GDM1 (cell line): ENCODE results near the gene LRRC38.
"Not testable (repeated sequence)": the region's sequence is repeated elsewhere in the genome, so short reads cannot be mapped to it uniquely, and the experiment has no call there.

Experiments
- DNase-seq: peaks from one replicate; lab custom pipeline; 2025; lab: John Stamatoyannopoulos, UW

The LRRC38 gene

GRCh38 chr1:13465515-13465914 lies 48.3 kb downstream of the LRRC38 start:
- DNase-seq, result no peak

DNA sequence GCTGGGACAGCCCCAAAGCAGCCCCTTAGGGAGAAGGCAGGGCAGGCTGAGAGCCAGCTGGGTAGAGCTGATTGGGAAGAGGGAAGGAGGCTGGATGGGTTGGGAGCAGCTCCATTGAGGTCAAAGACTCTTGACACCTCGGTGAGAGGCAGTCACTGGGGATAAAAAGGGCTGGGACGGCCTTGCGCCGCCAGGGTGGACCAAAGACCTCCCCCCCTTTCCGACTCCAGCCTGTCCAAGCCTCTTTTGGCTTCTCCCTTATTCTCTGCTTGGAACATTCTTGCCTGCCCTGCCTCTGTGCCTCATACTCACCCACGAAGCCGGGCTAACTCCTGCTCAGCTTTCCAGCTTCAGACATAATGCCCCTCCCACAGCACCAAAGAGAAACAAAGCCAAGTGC lies 51.1 kb downstream of the LRRC38 start:
- no peak for DNase-seq

GRCh38 chr1:13461977-13462376 lies 51.8 kb downstream of the LRRC38 start:
- no peak for DNase-seq

DNA sequence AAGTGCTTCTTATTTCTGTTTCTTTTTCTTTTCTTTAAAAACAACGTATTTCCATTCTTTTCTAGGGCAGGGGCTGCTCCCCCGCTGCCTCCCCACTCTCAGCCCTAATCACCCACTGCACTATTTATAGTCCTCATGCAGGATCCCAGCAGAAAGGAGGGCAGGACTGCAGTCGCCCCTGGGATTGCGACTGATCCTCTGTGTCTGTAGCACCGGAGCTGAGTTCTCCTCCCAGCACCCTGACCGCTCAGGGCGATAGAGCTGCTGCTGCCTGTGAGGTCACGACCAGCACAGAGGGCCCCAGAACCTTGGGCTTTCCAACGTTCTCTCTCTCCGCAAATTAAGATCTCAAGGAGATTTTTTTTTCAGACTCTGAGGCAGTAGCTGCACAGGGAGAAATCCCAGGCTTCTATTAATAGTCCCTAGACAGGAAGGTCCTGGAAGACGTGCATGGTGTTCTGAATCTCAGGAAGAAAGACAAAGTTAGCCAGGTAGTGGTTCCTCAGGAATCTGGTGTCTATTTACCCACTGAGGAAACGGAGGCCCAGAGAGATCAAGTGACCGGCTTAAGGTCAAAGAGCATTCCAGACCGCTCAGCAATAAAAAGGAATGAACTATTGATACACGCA lies 56.8 kb downstream of the LRRC38 start:
- DNase-seq, result no peak

GRCh38 chr1:13451399-13451965 lies 62.3 kb downstream of the LRRC38 start:
- no peak for DNase-seq

DNA sequence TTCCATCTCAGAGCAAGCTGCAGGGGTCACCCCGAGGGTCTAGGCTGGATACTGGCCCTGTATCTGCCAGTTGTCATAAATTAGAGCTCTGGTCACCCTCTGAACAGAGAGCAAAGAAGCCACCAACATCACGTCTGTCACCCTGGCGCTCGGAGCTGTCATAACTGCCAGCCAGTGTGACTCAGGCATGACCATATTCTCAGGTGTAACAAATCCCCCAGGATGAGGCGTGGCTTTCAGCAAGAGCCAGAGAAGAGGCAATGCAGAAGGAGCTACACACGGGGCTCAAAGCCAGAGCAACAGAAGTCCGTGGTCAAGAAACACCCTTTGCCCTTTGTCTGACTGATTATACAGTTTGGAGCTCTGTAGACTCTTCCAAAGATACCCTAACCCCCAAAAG lies 63.6 kb downstream of the LRRC38 start:
- no peak for DNase-seq

DNA sequence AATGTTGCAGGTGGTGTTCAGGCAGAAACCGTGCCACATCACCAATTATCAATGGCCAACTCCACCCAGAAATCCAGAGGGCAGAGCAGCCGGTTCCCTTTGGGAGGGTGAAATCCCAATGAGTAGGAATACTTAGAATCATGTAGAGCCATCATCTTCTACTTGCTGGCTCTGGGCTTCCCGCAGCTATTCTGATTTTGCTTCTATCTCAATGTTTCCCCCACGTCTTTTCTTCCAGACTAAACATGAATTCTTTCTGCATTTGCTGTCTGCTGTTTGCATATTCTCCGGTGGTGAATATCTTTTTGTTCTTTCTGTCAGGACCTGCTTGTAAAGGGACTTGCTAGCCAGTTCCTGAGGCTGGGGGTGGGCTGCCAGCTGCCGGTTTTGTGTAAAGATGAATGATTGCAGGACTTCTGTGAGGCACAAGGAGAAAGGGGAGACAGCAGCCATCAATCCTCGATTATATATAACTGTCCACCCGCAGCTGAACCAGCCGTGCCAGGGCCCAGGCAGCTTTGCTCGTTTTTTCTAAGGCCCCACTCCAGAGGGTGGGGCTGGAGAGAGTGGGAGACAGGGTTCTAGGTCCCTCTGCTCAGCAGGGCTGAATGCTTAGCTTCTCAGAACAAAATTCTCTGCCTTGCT lies 70.3 kb downstream of the LRRC38 start:
- no peak for DNase-seq

DNA sequence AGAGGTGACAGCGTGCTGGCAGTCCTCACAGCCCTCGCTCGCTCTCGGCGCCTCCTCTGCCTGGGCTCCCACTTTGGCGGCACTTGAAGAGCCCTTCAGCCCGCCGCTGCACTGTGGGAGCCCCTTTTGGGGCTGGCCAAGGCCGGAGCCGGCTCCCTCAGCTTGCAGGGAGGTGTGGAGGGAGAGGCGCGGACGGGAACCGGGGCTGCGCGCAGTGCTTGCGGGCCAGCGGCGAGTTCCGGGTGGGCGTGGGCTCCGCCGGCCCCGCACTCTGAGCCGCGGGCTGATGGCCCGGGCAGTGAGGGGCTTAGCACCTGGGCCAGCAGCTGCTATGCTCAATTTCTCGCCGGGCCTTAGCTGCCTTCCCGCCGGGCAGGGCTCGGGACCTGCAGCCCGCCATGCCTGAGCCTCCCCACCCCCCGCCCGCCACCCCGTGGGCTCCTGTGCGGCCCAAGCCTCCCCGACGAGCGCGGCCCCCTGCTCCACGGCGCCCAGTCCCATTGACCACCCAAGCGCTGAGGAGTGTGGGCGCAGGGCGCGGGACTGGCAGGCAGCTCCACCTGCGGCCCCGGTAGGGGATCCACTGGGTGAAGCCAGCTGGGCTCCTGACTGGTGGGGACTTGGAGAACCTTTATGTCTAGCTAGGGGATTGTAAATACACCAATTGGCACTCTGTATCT lies 74.6 kb downstream of the LRRC38 start:
- not testable (repeated sequence) for DNase-seq

- no peak for DNase-seq
Observed at GRCh38 chr1:13435458-13435857, 78.3 kb downstream of the LRRC38 start.

DNA sequence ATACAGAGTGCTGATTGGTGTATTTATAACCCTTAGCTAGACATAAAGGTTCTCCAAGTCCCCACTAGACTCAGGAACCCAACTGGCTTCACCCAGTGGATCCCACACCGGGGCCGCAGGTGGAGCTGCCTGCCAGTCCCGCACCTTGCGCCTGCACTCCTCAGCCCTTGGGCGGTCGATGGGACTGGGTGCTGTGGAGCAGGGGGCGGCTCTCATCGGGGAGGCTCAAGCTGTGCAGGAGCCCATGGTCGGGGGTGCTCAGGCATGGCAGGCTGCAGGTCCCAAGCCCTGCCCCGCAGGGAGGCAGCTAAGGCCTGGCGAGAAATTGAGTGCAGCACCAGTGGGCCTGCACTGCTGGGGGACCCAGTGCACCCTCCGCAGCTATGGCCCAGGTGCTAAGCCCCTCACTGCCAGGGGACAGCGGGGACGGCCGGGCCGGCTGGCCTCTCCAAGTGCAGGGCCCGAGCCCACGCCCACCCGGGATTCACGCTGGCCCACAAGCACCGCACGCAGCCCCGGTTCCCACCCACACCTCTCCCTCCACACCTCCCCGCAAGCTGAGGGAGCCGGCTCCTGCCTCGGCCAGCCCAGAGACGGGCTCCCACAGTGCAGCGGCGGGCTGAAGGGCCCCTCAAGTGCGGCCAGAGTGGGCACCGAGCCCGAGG lies 80.0 kb downstream of the LRRC38 start:
- not testable (repeated sequence) for DNase-seq

GRCh38 chr1:13432251-13432650 lies 81.6 kb downstream of the LRRC38 start:
- DNase-seq, result no peak

DNA sequence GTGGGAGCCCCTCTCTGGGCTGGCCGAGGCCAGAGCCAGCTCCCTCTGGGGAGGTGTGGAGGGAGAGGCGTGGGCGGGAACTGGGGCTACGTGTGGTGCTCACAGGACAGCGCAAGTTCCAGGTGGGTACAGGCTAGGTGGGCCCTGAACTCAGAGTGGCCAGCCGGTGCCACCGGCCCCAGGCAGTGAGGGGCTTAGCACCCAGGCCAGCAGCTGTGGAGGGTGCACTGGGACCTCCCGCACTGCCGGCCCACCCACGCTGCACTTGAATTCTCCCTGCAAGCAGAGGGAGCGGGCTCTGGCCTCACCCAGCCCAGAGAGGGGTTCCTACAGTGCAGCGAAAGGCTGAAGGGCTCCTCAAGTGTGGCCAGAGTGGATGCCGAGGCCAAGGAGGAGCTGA lies 83.3 kb downstream of the LRRC38 start:
- DNase-seq, result no peak
